NCI-H2196 (cell line): Measurements from ENCODE around the gene HAT1.
"Not testable (repeated sequence)": the region's sequence is repeated elsewhere in the genome, so short reads cannot be mapped to it uniquely, and the experiment has no call there.

Source experiments
- DNase-seq: peaks from one replicate; lab custom pipeline; 2025; ENCODE audit not compliant: unreplicated experiment; lab: John Stamatoyannopoulos, UW

Gene HAT1, protein sequence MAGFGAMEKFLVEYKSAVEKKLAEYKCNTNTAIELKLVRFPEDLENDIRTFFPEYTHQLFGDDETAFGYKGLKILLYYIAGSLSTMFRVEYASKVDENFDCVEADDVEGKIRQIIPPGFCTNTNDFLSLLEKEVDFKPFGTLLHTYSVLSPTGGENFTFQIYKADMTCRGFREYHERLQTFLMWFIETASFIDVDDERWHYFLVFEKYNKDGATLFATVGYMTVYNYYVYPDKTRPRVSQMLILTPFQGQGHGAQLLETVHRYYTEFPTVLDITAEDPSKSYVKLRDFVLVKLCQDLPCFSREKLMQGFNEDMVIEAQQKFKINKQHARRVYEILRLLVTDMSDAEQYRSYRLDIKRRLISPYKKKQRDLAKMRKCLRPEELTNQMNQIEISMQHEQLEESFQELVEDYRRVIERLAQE

DNA sequence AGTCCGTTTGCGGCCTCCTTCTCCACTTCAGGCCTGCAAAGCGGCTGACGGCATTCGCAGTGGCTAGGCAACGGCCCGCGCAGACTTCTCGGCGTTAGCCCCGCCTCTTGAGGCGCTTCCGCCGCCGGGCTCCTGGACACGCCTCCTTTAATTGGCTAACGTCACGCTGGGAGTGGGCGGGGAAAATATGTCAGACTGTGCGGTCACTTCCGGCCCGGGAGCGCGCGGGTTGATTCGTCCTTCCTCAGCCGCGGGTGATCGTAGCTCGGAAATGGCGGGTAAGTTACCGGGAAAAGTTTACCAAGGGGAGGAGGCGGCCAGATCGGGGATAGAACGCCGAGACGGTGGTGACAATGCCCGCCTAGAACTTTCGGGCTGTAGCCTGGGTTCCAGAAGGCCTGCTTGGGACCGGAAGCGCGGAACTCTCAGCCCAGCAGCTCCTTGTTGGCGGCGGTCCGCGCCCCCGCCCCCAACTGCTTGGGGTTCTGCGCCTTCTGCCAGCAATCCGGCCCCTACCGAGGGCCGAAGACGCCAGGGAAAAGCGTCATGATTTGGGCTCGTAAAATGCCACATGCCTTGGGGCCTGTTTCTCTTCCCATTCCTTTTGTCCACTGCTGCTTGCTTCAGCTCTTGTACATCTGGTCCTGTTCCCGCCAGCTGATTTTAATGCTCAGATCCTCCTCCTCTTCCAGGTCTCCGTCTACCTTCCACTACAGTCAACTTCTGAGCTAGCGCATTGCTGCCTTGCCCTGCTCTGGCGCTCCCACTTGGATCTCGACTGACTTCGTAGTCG, at the start of gene HAT1:
TSS of gene HAT1 (plus strand) at position 232 of the 793 bp plus-strand sequence. CDS start at position 272, 40 bp downstream.
- DNase-seq: peak; percentile 99

DNA sequence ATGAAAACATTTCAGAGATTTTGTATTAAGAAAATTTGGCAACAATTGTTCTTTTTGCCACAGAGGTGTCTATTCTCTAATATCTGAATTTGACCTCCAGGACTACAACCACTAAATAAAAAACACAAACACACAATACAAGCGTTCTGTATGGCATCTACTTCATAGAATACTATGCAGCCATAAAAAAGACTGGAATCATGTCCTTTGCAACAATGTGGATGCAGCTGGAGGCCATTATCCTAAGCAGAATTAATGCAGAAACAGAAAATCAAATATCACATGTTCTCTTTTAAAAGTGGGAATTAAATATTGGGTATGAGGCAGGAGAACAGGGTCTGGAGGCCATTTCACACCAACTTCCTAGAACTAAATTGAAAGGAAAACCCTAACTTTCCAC, 47.7 kb upstream of the HAT1 start:
- DNase-seq: no peak

DNA sequence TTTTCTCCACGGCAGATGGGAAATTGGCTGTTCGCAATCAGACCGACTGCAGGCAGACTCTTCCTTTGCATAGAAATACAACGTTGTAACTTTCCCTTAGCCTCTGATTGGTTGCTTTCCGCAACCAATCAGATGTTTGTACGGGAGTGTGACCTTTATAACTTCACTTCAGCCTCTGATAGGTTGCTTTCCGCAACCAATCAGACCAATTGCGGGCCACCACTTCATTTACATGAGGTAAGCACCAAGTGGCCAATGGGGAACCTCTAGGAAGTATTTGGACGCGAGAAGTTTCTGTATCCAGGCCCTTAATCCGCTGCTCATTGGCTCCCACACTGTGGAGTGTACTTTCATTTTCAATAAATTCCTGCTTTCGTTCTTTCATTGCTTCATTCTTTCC, 47.3 kb upstream of the HAT1 start:
- no peak for DNase-seq

DNA sequence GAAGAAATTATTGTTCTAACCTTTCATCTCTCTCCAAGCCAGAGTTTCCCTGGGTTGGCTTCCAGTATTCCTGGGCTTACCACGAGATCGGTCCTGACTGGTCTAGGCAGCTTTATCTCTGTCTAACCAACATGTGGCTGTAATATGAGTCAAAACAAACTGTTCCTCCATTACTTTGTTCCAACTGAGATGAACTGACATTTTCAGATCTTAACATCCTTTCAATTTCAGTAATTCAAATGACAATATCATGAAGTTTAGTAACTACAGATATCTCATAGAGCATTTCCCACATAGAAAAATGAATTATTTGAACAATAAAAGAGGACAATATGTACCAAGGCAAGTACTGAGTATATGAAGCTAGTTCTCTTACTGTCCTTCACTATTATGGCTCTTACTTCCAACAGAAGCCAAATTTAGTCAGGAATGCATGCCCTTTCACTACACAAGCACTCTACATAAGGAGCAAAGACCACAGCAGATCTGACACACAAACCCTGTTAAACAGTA, 43.7 kb upstream of the HAT1 start:
- peak; percentile 47 for DNase-seq

DNA sequence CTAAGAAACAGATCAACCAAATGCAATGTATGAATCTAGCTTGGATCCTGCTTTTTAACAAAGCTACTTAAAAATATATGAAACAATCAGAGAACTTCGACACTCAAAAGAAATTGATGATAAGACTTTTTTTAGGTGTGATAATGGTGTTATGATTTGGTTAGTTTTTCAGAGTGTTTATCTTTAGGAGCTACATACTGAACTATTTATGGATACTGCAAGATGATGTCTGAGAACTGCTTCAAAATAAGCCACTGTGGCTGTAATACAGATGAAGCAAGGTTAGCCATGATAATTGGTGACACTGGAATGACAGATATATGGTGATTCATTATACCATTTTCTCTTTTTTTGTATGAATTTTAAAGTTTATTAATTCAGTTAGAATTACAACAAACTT, 42.4 kb upstream of the HAT1 start:
- DNase-seq: no peak

DNA sequence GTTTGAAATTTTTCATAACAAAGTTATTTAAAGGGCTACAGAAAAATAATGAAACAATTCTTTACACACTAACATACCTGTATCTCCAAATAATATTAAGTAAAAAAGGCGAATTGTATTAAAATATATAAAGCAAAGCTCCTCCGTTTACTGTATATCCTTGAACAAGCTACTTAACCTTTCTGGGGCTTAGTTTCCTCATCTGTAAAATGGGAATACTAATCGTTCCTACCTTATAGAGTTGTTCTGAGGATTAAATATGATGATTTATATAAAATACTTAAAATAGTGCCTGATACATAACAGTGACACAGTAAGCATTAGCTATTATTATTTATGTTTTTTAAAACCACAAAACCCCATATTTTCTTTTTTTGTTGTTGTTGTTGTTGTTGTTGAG, 41.5 kb upstream of the HAT1 start:
- no peak for DNase-seq

DNA sequence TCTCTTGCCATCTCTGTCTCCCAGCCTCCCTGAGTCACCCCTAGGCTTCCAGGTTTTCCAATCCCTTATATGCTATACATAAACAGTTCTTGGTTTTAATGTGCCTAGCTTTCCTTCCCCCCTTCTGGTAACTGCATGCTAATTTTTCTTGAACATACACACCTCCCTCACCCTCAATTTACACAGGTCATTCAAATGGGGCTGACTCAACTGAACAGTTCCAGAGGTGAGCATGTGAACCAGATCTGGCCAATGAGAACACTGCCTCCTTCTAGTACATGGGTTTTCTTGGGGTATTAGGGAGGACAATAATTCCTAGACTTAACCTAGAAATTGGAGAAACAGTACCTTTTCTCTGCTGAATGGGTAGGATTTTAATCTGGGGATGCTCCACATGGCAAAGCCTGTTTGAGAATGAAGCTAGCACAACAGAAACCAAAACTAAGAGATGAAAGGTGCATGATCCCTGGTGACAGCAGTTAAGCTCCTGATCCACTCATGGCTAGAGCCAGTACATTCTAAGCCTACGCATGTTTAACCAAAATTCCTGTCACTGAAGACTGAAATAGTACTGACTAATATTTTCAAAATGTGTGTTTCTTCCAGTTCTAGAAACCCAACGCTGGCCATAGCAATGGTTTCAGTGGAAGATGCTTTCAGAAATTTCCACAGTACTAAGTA, 40.0 kb upstream of the HAT1 start:
- DNase-seq: no peak

DNA sequence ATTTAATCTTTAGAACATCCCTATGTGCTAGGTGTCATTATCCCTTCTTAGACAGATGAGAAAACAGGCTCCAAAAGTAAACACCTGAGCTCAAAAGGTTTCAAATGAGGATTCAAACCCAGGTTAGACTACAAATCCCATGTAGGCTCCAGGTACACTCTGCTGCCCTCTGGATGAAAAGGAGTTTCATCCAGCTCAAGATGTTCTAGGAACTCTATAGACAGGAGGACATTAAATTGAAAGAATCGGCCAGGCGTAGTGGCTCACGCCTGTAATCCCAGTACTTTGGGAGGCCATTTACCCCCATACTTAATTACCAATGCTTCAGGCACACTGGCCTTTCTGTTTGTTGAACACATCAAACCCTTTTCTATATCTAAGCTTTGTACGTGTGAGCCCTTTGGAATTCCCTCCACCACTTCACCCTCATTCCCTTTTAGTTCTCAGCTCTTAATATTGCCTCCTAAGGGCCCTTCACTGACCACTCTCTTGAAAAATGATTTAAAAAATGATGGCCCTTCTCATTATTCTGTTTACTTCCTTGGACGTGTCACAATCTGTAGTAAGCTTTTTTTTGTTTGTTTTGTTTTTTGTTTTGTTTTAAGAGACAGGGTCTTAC, 38.9 kb upstream of the HAT1 start:
- peak; percentile 34 for DNase-seq

DNA sequence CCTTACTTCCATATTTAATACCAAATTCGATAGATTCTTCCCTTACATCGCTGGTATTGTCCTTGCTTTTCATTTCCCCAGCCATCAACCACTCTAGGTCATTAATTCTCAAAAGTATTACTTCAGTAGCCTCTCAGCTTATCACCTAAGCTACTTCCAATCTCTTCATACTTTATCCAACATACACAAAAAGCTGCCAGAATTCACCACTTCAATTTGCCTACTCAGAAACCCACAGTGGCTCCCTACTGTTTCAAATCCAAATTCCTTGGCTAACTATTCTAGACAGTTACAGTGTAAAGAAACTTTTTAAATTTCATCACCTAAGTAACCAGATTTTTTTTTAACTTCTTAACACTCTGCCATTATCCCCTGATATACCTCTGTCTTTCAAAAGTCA, 32.9 kb upstream of the HAT1 start:
- DNase-seq: no peak

DNA sequence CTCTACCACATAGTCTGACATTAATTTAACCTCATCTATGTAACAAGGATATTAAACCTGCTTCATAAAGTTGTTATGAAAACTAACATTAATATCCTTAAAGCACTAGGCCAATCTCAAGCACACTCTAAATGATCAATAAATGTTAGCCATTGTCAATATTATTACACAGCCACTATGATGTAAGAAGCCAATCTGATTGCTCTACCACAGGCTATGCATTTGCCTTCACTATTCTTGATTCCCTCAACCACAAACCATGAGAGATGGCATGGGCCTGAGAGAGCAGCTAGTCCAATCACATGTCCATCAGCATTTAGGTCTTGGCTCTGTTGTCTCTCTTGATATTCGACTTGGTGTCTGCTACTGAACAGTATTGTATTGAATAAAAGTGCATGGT, 32.5 kb upstream of the HAT1 start:
- DNase-seq: no peak

DNA sequence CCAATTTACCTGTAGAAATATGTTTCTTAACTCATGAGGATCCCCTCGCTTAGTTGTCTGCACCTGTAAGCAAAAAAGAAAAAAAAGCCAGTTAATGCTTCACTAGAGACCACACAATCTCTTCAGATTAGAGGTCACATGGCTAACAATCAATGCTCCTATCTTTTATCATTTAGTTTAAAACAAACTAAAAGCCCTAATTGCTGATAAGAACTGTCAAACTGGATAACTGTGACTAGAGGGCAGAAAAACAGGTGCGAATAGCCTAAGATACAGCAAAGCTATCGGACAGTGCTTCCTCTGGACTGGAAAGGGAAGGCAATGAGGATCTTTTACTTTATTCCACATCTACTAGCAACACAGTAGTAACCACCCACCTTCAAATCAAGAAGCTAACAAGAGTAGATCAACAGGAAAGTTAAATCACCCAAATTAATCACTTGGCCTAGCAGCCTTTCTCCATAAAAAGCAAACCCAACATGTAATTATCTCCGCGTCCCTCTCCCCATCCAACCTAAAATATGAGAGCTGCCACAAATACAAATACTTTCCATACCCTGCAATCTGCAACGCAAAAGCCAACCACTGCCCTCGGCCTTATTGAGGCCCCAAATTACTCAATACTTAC, 29.0 kb upstream of the HAT1 start:
- DNase-seq: no peak

DNA sequence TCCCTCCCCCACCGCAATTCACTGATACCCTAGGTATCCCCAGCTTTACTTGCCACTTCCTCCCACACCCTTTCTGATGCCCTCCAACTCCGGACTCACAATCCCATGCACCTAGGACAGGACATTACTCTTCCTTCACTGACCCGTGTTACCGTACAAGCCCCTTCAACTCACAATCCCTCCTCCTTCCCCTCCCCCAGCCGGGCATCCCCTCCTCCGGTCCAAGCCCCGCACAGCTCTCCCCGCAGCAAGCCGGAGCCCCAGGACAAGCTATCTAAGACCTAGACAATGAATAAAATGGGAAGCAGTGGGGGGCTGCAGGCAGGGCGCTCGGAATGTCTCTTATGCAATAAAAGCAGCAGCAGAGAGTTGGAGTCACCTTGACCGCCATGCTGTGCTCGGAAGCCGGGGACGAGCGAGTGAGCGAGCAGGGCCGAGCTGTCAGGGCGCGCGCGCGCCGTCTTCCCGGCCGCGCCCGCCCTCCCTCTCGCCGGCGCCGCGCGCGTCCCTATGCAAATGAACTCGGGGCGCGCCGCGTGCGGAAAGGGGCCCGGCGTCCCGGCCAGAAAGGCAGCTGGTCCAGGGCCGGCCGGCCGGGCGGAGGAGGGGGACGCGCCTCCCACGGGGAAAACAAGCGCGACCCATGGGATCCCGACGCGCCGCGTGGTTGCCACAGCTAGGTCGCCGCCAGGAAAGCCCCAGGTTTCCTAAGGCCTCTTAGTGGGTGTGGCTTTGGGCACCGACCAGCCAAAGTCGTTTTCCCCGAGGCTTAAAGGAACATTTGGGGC, 28.2 kb upstream of the HAT1 start, which contains the start of gene SLC25A12:
TSS of gene SLC25A12 (minus strand) at position 421 of the 788 bp plus-strand sequence. CDS start at position 391, 30 bp downstream.
- peak; percentile 93 for DNase-seq

DNA sequence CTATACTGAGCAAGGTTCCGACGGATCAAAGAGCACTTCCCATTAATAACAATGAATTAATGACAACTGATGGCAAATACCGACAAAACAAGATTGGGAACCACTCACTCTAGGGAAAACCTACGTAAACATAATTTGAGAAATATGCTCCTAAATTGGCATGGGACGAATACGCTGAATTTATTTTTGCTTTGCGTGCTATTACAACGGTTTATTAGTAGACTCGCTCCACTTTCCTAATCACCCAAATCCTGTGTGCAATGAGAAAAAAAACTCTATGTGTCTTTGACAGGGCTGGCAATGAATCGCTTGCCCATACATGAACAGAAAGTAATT, 27.7 kb upstream of the HAT1 start:
- DNase-seq: no peak

DNA sequence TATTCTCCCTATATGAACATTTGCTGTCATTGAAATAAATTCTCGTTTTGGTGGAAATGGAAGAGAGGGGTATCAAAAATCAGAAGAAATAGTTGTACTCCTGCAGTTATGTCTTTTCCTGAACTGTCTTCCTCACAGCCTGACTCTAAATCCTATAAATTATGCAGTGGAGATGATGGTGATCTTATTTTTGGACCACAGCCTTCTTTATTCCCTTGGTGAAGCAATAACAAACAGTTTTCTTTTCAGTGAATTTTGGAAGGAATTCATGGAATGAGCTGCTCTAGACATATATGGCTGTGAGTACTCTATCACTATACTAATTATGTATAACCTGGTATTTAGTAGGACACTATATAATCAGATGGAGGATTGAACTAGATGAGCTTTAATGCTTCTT, 26.5 kb upstream of the HAT1 start:
- DNase-seq: no peak

DNA sequence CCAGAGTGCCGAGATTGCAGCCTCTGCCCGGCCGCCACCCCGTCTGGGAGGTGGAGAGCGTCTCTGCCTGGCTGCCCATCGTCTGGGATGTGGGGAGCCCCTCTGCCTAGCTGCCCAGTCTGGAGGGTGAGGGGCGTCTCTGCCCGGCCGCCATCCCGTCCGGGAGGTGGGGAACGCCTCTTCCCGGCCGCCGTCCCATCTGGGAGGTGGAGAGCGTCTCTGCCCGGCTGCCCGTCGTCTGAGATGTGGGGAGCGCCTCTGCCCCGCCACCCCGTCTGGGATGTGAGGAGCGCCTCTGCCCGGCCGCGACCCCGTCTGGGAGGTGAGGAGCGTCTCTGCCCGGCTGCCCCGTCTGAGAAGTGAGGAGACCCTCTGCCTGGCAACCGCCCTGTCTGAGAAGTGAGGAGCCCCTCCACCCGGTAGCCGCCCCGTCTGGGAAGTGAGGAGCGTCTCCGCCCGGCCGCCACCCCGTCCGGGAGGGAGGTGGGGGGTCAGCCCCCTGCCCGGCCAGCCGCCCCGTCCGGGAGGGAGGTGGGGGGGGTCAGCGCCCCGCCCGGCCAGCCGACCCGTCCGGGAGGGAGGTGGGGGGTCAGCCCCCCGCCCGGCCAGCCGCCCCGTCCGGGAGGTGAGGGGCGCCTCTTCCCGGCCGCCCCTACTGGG, 22.5 kb upstream of the HAT1 start:
- DNase-seq: not testable (repeated sequence)

DNA sequence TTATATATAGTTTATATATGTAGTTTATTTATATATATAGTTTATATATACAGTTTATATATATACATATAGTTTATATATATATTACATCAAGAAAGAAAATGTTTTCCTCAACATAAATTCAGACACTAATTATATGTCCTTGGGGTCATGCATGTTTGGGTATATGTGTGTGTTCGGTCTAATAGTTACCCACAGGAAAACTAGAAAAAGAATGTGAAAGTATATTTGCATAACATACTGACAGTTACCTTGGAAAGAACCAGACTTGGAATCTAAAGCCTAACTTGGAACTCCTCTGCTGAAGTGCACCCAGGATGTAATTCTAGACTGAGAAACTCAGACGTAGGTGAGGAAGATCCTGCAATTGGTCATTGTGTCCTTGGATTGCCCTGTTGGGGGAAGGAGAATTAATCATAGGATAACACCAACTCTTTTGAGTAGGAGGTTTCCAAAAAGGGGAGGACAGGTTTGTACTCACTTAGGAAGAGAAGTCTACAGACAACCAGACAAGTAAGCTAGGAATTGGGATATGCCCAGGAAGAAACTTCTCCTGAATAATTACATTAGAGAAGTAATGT, 19.3 kb upstream of the HAT1 start:
- DNase-seq: no peak

DNA sequence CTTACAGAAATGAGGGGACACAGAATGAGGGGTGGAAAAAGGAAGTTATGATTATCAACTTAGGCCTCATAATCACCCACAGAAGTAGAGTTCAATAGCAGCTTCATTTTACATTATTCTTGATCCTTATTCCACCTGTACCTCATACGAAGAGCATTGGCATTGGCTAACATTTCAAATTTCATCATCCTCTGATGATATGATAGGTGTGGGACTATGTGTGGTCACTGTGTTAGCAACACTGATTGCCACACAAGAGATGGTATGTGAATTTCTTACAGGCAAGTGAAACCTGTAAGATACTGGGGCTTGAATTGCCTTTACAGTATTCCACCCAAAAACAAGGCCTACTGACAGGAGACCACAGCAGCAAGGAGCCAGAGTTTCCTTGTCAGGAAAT, 14.0 kb upstream of the HAT1 start:
- no peak for DNase-seq

DNA sequence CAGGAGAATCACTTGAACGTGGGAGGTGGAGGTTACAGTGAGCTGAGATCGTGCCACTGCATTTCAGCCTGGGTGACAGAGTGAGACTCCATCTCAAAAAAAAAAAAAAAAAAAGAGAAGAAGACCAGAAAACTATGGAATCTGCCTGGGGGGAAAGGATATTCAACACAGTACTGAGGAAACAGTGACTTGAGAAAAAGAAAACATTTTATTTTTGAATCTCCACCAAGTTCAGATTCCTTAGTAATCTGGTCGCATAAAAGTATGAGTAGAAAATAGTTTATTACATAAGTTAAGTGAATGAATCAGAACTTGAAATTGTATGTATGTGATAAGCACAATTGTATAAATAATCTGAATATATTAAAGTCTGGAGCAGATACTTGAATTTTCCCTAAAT, 13.0 kb upstream of the HAT1 start:
- no peak for DNase-seq

DNA sequence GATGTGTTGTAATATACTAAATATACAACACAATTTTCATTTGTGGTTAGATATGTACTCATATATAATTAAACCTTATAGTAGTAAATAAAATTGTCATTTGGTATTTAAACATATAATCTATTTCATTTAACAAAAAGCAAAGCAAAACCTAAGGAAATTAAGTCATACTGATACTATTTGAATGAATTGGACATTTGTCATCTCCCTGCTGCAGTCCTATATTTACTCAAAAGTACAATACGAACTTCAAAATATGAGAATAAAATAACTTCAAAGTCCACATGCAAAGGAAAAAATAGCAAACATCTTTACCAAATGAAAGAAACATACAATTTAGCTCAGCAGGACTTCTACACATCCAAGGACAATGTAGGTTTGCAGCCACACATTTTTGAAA, 11.8 kb upstream of the HAT1 start:
- DNase-seq: no peak
